Measurements from ENCODE around the gene E2F7. TPM values are rescaled to one million over a fixed set of nuclear protein-coding genes. Genes with fewer than 3 reads are reported as not detected.

Gene E2F7
- total RNA-seq, 1 experiment from 2014 or later: 19.5 TPM

GRCh38 chr12:77002382-77002781 is 63.0 kb downstream of the E2F7 start:
- no peak for ATAC-seq
- H3K36me3 ChIP-seq (ENCODE audit: control insufficient read depth in 1 of 2, insufficient read depth in 2 of 2, low read length in 2 of 2): no peaks in the 10 kb centered on the region

GRCh38 chr12:77001276-77001675 is 64.1 kb downstream of the E2F7 start:
- ChIA-PET RAD21 (ENCODE audit: low non-redundant PET in 1 of 2, low total read pairs in 2 of 2, uncharacterized antibody in 2 of 2, unreplicated experiment in 2 of 2) (no interaction called here), CTCF (interaction anchor here (0.6 to 1.0 kb wide), 2 partner anchors 10 to 1186 kb away, joined by 3 to 8 read pairs; no protein-coding TSS in a partner anchor)
- H3K4me3 ChIP-seq (replicated peaks in 1 of 2; ENCODE audit: low read depth in 1 of 2, low read length in 2 of 2): no peak overlapping the region

More at GRCh38 chr12:77002382-77002781, 63.0 kb downstream of the E2F7 start:
- ChIA-PET CTCF (interaction anchor here (1.5 kb wide), 1 partner anchor 9 kb away, joined by 4 read pairs; no protein-coding TSS in a partner anchor), POLR2A (no interaction called here), RAD21 (ENCODE audit: low non-redundant PET in 1 of 2, low total read pairs in 2 of 2, uncharacterized antibody in 2 of 2, unreplicated experiment in 2 of 2) (no interaction called here)
- Histone ChIP-seq H3K27me3 (ENCODE audit: insufficient read depth, low read length) (no peaks in the 10 kb centered on the region), H3K9ac (ENCODE audit: low read length) (no peak overlapping the region), H3K4me1 (ENCODE audit: control insufficient read depth in 1 of 2, insufficient read depth in 2 of 2, low read length in 2 of 2) (no peaks in the 10 kb centered on the region), H3K9me2 (ENCODE audit: insufficient read depth) (no peaks in the 10 kb centered on the region), H4K20me1 (ENCODE audit: insufficient read depth) (no peaks in the 10 kb centered on the region), H3K9me3 (ENCODE audit: control insufficient read depth in 1 of 2, insufficient read depth in 1 of 2, low read depth in 1 of 2, low read length in 2 of 2) (no peaks in the 10 kb centered on the region), H3K79me2 (ENCODE audit: insufficient read depth, low read length) (no peaks in the 10 kb centered on the region), H3K4me2 (ENCODE audit: low read length) (no peak overlapping the region), H3K27ac (ENCODE audit: low read depth, low read length) (no peak overlapping the region), H2AFZ (ENCODE audit: low read depth, low read length, poor library complexity, severe bottlenecking) (no peak overlapping the region), H3K4me3 (replicated peaks in 1 of 2; ENCODE audit: low read depth in 1 of 2, low read length in 2 of 2) (no peak overlapping the region)
- BruUV-seq (replicated peaks): no TSS peak
- intact Hi-C loops (cut with micrococcal nuclease): no loop called here
- no peak for TF ChIP-seq CTCF (IDR thresholded peaks at IDR 0.05 in 2 of 3, conservative IDR thresholded peaks at IDR 0.05 in 1 of 3; ENCODE audit: borderline replicate concordance in 1 of 3, insufficient read depth in 1 of 3, low read depth in 2 of 3, low read length in 2 of 3)
- TF ChIP-seq JUND (IDR thresholded peaks at IDR 0.05): no peak
- TF ChIP-seq CBX3 (IDR thresholded peaks at IDR 0.05; ENCODE audit: low read depth): no peak
- TF ChIP-seq YY1 (IDR thresholded peaks at IDR 0.05; ENCODE audit: extremely low read depth, insufficient replicate concordance, low read depth, low read length): no peak
- TF ChIP-seq POLR2A (IDR thresholded peaks at IDR 0.05; ENCODE audit: borderline replicate concordance, extremely low read depth, insufficient read depth, insufficient read length): no peak
- TF ChIP-seq ELF1 (IDR thresholded peaks at IDR 0.05; ENCODE audit: borderline replicate concordance, low read depth): no peak
- DNase-seq (ENCODE audit: low read depth, low spot score): no peak

More at GRCh38 chr12:77001276-77001675, 64.1 kb downstream of the E2F7 start:
- Histone ChIP-seq H3K27me3 (ENCODE audit: insufficient read depth, low read length) (no peaks in the 10 kb centered on the region), H2AFZ (ENCODE audit: low read depth, low read length, poor library complexity, severe bottlenecking) (no peak overlapping the region), H4K20me1 (ENCODE audit: insufficient read depth) (no peaks in the 10 kb centered on the region), H3K4me1 (ENCODE audit: control insufficient read depth in 1 of 2, insufficient read depth in 2 of 2, low read length in 2 of 2) (no peaks in the 10 kb centered on the region), H3K79me2 (ENCODE audit: insufficient read depth, low read length) (no peaks in the 10 kb centered on the region), H3K27ac (ENCODE audit: low read depth, low read length) (no peak overlapping the region), H3K9me3 (ENCODE audit: control insufficient read depth in 1 of 2, insufficient read depth in 1 of 2, low read depth in 1 of 2, low read length in 2 of 2) (no peaks in the 10 kb centered on the region), H3K4me2 (ENCODE audit: low read length) (no peak overlapping the region), H3K9ac (ENCODE audit: low read length) (no peak overlapping the region), H3K9me2 (ENCODE audit: insufficient read depth) (no peaks in the 10 kb centered on the region), H3K36me3 (ENCODE audit: control insufficient read depth in 1 of 2, insufficient read depth in 2 of 2, low read length in 2 of 2) (no peaks in the 10 kb centered on the region)
- no peak for TF ChIP-seq POLR2AphosphoS5 (IDR thresholded peaks at IDR 0.05; ENCODE audit: low read depth, low read length)
- TF ChIP-seq EZH2phosphoT487 (IDR thresholded peaks at IDR 0.05; ENCODE audit: borderline replicate concordance): no peak
- no peak for TF ChIP-seq YY1 (IDR thresholded peaks at IDR 0.05; ENCODE audit: extremely low read depth, insufficient replicate concordance, low read depth, low read length)
- TF ChIP-seq REST (IDR thresholded peaks at IDR 0.05; ENCODE audit: low read depth): no peak
- TF ChIP-seq ELF1 (IDR thresholded peaks at IDR 0.05; ENCODE audit: borderline replicate concordance, low read depth): no peak
- no peak for TF ChIP-seq SP1 (IDR thresholded peaks at IDR 0.05; ENCODE audit: low read depth)
- POLR2A ChIA-PET: no interaction called here
- no peak for ATAC-seq
- DNase-seq (ENCODE audit: low read depth, low spot score): no peak
- intact Hi-C loops (cut with micrococcal nuclease): no loop called here
- no TSS peak for BruUV-seq (replicated peaks)
